ENCODE data around the gene CT83.

The CT83 gene

DNA sequence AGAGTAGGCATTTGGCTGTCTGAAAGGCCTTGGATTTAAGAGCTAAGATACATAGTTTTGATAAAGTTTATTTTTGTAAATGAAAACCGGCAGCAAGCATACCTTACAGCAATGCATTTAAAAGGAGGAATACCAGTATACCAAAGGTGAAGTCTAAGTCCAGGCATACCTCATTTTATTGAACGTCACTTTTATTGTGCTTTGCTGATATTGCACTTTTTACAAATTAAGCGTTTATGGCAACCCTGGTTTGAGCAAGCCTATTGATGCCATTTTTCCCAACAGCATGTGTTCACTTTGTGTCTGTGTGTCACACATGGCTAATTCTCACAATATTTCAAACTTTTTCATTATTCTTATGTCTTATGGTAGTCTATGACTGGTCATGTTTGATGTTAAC, 34.8 kb downstream of the CT83 start:
- TF ChIP-seq, protein P1, sequence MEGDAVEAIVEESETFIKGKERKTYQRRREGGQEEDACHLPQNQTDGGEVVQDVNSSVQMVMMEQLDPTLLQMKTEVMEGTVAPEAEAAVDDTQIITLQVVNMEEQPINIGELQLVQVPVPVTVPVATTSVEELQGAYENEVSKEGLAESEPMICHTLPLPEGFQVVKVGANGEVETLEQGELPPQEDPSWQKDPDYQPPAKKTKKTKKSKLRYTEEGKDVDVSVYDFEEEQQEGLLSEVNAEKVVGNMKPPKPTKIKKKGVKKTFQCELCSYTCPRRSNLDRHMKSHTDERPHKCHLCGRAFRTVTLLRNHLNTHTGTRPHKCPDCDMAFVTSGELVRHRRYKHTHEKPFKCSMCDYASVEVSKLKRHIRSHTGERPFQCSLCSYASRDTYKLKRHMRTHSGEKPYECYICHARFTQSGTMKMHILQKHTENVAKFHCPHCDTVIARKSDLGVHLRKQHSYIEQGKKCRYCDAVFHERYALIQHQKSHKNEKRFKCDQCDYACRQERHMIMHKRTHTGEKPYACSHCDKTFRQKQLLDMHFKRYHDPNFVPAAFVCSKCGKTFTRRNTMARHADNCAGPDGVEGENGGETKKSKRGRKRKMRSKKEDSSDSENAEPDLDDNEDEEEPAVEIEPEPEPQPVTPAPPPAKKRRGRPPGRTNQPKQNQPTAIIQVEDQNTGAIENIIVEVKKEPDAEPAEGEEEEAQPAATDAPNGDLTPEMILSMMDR (IDR thresholded peaks at IDR 0.05): no peak

DNA sequence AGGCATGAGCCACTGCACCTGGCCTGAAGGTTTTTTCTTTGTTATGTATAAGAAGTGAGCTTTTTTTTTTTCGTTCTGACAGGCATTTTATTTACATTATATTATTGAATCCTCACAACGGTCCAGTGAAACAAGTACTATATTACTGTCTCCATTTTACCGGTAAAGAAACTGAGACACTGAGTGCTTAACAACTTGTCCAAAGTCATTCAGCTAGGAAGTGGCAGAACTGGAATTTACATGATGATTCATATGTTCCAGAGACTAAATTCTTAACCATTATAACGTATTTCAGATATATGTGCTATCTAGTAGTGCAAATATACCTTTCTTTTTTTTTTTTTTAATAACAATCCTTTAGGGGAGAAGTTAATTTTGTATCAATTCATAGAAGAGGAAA, 44.8 kb downstream of the CT83 start:
- TF ChIP-seq, protein P1 (IDR thresholded peaks at IDR 0.05): no peak

DNA sequence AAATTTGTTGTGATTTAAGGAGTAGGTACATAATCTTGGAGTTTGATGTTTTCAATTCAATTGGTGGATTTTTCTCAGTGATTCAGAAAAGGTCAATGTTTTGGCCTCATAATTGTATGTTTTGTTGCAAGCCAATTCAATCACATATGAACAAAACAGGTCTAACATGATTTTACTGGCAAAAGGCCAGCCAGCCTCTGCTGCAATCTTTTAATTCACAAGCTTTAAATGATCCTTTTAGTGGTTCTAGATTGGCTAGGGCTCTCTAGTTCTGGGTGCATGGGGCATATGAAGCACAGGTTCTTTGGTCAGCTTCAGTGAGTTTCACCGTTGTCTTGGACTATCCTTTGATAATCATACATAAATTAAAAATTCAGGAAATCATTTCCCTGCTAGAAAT, 45.6 kb downstream of the CT83 start:
- TF ChIP-seq, protein P1 (IDR thresholded peaks at IDR 0.05): no peak

DNA sequence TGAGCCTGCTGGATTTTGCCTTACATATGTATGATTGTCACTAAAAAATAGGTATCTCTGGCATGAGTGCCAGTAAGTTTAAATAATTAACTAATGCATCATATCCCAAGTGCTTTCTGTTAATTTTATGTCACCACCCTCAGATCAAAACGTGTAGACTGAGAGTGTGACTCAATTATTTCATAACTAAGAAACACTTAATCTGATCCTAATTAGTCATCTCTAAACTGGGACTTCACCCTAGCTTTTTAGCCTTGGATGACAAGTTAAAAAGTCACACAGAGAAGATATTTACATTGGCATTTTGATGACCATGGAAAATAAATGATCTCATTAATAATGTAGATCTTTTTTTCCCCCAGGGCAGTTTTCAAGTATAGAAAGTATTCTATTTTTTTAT, 49.5 kb downstream of the CT83 start:
- TF ChIP-seq, protein P1 (IDR thresholded peaks at IDR 0.05): no peak
